HT-29 (cell line): ENCODE measurements around the gene MAPK8IP3. TPM values are rescaled to one million over a fixed set of nuclear protein-coding genes. Genes with fewer than 3 reads are reported as not detected.
A peak's percentile ranks its signal among the peaks of the same experiment; 100 is the strongest.

Experiments
- DNase-seq: peaks from one replicate; pipeline ENCODE4 v3.0.0-alpha.2; 2015; ENCODE audit warnings: low spot score
- small RNA-seq: library from RNA; depleted of rRNA; stranded (forward); fragments of <200 nt; gene quantifications from one replicate; pipeline ENCODE3, GENCODE V24; 2014
- total RNA-seq: library from RNA; depleted of rRNA; stranded (reverse); fragments of >200 nt; shearing (Covaris generic); gene quantifications from 2 replicates; pipeline ENCODE4 v1.2.3, GENCODE V29; 2014; rRNA removed

MAPK8IP3 gene
- total RNA-seq, 1 experiment from 2014 or later = 120 TPM

GRCh38 chr16:1809281-1809801, 103.3 kb downstream of the MAPK8IP3 start:
- DNase-seq = peak; percentile 4

GRCh38 chr16:1810106-1810505, 104.1 kb downstream of the MAPK8IP3 start:
- DNase-seq = no peak

- DNase-seq = no peak
Measured at GRCh38 chr16:1810536-1810935, 104.5 kb downstream of the MAPK8IP3 start.

GRCh38 chr16:1812732-1813163, 106.8 kb downstream of the MAPK8IP3 start:
- DNase-seq = peak; percentile 75

- DNase-seq = no peak
Measured at GRCh38 chr16:1815461-1815860, 109.5 kb downstream of the MAPK8IP3 start.

GRCh38 chr16:1816396-1817275, 110.6 kb downstream of the MAPK8IP3 start:
- DNase-seq = no peak

- no peak for DNase-seq
Measured at GRCh38 chr16:1817276-1817589, 111.2 kb downstream of the MAPK8IP3 start.

GRCh38 chr16:1817716-1818115, 111.7 kb downstream of the MAPK8IP3 start:
- DNase-seq = no peak

GRCh38 chr16:1818204-1818872, 112.3 kb downstream of the MAPK8IP3 start:
- DNase-seq = no peak

GRCh38 chr16:1818873-1819525, 113.0 kb downstream of the MAPK8IP3 start:
- DNase-seq = no peak

- no peak for DNase-seq
Measured at GRCh38 chr16:1819611-1820010, 113.6 kb downstream of the MAPK8IP3 start.

Small RNA genes within 50 kb of the gene (small RNA-seq; reads per million reads assigned to genes)
- gene MIR3177 = not detected

Other genes starting within 250 kb of the MAPK8IP3 start
- 121 and 151 TPM in 2 replicates for gene CLCN7, start 231.2 kb upstream of the MAPK8IP3 start, total RNA-seq
- gene PTX4, start 217.3 kb upstream of the MAPK8IP3 start, total RNA-seq = 0.15 TPM in 1 of 2 replicates, not detected in the other
- gene TELO2, start 212.8 kb upstream of the MAPK8IP3 start, total RNA-seq = 72.4 and 77.3 TPM in 2 replicates
- gene TMEM204, start 172.5 kb upstream of the MAPK8IP3 start, total RNA-seq = 0.61 and 0.78 TPM in 2 replicates
- gene IFT140, start 94.1 kb upstream of the MAPK8IP3 start, total RNA-seq = 12.5 and 16.3 TPM in 2 replicates
- 9.7 and 10.6 TPM in 2 replicates for gene CRAMP1, start 93.8 kb upstream of the MAPK8IP3 start, total RNA-seq
- 96.1 and 106 TPM in 2 replicates for gene JPT2, start 27.9 kb upstream of the MAPK8IP3 start, total RNA-seq
- gene NME3, start 65.3 kb downstream of the MAPK8IP3 start, total RNA-seq = 186 and 224 TPM in 2 replicates
- gene EME2, start 66.6 kb downstream of the MAPK8IP3 start, total RNA-seq = 75.6 and 84.1 TPM in 2 replicates
- gene MRPS34, start 66.9 kb downstream of the MAPK8IP3 start, total RNA-seq = 355 and 493 TPM in 2 replicates
- 96.9 and 102 TPM in 2 replicates for gene SPSB3, start 76.4 kb downstream of the MAPK8IP3 start, total RNA-seq
- gene NUBP2, start 76.8 kb downstream of the MAPK8IP3 start, total RNA-seq = 215 and 217 TPM in 2 replicates
- 0.08 TPM in 1 of 2 replicates, not detected in the other for gene IGFALS, start 87.5 kb downstream of the MAPK8IP3 start, total RNA-seq
- 81.9 and 85.2 TPM in 2 replicates for gene HAGH, start 120.6 kb downstream of the MAPK8IP3 start, total RNA-seq
- 85.5 and 92.5 TPM in 2 replicates for gene FAHD1, start 121.0 kb downstream of the MAPK8IP3 start, total RNA-seq
- gene MEIOB, start 166.0 kb downstream of the MAPK8IP3 start, total RNA-seq = not detected in 2 replicates
- gene HS3ST6, start 212.2 kb downstream of the MAPK8IP3 start, total RNA-seq = not detected in 2 replicates
- 31.7 and 35.7 TPM in 2 replicates for gene MSRB1, start 237.0 kb downstream of the MAPK8IP3 start, total RNA-seq
- gene RPL3L, start 248.5 kb downstream of the MAPK8IP3 start, total RNA-seq = not detected in 2 replicates